Activated CD4-positive, alpha-beta T cell treated with anti-CD3 and anti-CD28 coated beads, Interleukin-2, amount 50 U/mL, for 48 hours (primary cell): ENCODE measurements around the gene ELAC1.
"Not testable (repeated sequence)": the region's sequence is repeated elsewhere in the genome, so short reads cannot be mapped to it uniquely, and the experiment has no call there.

Experiments used
- DNase-seq, 2 experiments: peaks; one replicate each; pipeline ENCODE4 v3.0.0-alpha.2; 2020

Gene ELAC1, protein sequence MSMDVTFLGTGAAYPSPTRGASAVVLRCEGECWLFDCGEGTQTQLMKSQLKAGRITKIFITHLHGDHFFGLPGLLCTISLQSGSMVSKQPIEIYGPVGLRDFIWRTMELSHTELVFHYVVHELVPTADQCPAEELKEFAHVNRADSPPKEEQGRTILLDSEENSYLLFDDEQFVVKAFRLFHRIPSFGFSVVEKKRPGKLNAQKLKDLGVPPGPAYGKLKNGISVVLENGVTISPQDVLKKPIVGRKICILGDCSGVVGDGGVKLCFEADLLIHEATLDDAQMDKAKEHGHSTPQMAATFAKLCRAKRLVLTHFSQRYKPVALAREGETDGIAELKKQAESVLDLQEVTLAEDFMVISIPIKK

DNA sequence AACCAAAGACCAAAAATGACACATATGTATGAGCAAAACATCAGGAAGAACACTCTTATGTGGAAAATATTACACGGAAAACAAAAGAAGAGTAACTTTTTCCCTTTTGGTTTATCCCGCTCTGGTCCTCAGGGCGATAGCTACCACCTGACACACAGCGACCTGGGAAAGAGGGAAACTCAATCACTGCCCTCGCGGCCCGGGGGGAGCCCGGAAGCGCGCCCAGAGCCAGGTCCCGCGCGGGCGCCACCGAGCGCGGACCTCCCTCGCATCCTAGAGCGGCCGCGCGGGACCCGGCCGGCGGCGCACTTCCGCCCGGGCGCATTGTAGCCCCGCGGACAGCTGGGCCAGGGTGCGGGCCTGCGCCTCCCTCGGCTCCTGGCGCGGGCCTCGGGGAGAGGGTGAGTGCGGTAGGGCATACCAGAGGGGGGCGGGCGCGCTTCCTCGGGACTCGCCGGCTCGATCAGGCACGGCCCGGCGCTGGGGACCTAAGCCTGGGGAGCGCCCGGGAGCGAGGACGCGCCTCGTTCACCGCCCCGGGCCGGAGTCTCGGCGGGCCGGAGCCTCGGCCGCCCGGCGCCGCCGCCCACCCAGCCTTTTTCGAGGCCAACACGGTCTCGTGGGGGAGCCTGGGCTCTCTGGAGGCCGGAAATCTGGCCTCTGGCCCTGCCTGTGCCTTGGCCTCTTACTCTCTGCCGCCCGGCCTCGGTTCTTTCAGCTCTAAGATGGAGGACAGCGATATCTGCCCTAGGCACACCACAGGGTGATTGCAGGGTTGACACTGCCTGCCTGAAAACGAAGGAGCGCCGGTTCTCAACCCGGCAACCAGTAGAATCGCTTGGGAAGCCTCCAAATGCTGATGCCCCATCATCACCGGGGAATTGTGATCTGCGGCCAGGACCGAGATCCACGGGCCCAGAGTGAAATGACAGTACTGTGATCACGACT lies at the start of gene ELAC1:
TSS of gene ELAC1 (plus strand) at position 327 of the 948 bp plus-strand sequence. CDS start 6,365 bp downstream, outside the sequence.
- peak; percentile 58 to 67 for DNase-seq

DNA sequence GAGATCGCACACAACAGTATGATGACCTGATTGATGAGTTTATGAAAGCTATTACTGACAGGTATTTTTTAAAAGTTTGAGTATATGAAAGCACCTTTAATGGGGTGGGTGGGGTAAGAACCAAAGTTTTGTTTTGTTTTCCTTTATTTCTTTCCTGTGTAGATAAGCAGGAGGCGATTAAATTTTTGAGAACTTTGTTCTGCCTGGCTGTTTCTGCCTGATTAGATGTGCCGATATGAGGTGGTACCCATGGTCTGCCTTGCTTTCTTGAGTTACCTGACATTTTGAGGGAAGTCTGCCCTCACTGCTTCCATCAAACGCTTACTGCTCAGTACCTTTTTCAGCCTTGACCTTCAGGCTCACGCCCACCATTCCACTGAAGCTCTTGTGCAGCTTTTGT lies 49.7 kb upstream of the ELAC1 start:
- no peak for DNase-seq

DNA sequence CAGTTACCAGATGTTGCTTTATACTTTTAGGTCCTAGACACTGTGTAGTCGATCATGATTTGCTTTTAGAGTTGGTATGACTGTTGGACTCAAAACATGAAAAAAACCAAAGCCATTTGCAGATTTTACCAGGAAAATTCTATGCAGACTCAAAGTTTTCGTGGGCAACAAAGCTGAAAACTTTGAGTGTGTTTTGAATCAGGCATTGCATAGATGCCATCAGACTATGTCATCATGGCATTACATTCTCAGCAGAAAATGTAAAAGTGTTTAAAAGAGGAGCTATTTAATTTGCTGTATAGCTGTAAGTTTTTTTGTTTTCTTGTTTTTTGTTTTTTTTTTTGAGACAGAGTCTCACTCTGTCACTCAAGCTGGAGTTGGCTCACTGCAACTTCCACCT lies 43.5 kb upstream of the ELAC1 start:
- no peak for DNase-seq

DNA sequence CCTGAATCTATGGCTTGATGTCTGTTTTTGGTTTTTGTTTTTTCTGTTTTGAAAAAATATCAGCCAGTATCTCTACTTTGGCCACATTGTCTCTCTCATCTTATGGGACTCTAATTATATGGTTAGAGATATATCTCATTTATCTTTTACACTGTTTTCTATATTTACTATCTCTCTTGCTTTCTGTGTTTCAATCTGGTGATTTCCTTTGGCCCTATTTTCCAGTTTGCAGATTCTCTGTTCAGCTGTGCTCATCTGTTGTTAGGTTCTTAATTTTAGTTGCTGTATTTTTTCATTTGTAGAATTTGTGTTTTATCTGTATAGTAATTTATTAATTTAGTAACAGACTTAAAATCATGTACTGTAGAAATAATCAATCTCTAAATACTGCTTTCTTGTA lies 41.3 kb upstream of the ELAC1 start:
- DNase-seq, result no peak

DNA sequence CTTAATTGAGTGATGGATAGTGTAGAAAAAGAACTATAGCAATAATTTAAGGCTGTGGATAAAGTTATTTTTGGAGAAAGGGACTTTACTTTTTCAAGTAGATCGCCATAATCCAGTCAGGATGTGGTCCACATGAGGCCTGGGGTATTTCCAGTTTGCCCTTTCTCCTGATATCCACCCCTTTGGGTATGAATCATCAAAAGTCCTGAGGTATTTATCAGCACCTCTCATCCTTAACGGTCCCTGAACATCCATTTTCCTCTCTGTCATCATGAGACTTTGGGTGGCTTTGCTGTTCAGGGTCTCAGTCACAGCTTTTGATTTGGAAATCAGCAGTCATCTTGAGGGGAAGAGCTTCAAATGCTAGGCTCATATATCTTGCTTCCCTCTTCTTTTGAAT lies 39.3 kb upstream of the ELAC1 start:
- no peak for DNase-seq

DNA sequence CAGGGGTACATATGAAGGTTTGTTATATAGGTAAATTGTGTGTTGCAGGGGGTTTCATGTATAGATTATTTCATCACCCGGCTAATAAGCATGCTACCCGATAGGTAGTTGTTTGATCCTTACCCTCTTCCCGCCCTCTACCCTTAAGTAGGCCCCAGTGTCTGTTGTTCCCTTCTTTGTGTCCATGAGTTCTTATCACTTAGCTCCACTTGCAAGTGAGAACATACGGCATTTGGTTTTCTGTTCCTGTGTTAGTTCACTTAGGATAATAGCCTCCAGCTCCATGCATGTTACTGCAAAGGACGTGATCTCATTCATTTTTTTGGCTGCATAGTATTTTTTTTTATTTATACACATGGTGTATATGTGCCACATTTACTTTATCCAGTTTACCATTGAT lies 34.2 kb upstream of the ELAC1 start:
- no peak for DNase-seq

DNA sequence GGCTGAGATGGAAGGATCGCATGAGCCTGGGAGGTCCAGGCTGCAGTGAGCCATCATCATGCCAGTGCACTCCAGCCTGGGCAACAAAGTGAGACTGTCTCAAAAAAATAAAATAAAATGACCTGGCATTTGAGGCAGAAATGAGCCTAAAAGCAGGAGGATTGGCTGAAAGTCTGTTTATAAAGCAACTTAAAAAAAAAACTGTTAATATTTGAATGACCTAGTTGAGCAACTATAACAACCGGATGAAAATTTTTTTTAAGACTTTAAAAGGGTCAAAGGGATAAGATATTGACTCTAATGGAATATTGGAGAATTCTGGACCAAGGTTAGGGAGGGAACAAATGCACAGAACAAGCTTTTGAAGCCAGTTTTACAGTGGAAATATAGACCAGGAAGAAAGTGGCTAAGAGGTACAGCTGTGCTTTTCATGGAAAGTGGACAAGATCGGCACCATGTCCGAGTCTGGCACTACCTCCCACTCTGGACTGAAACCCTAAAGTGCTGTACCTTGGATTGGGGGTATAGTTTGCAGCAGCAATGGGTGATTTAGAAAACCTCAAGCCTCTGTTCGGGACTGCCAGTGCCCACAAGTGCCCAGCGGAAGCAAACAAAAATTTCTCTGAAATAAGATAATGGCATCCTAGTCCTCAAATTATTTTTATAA lies 33.2 kb upstream of the ELAC1 start:
- DNase-seq, result no peak

DNA sequence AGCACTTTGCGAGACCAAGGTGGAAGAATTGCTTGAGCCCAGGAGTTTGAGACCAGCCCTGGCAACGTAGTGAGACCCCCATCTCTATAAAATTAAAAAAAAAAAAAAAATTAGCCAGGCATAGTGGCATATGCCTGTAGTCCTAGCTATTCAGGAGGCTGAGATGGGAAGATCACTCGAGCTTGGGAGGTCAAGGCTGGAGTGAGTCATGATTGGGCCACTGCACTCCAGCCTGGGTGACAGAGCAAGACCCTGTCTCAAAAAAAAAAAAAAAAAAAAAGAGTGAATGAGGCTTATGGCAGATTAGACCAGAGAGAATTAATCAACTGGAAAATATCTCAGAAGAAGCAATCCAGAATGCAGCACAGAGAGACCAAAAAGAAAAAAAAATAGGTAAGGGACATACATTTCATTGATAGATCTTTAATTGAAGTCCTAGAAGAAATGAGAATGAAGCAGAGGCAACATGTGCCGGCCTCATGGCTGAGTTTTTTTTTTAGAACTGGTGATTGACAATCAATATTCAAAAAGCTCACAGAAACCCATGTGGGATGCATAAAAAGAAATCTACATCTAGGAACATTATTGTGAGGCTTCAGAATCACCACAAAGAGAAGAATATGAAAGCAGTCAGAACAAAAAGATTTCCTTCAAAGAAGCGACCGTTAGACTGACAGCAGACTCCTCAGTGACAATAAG lies 32.2 kb upstream of the ELAC1 start:
- no peak for DNase-seq

DNA sequence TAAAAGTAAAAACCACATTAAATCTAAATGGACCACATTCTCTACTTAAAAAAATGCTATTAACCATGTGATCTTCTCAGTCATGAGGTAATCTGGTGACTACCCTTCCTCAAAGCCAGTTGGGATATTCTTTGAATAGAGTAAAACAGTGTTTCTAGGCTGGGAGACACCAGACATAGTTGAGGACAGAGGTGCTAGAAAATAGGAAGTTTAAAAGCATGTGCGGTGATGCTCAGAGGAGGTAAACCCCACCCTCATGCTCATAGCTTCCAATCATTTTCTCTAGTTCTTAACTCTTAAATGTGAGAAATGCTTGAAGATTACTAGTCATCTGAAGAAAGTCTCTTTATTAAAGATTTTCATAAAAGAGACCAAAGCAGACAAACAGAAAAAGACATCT lies 30.7 kb upstream of the ELAC1 start:
- no peak for DNase-seq

DNA sequence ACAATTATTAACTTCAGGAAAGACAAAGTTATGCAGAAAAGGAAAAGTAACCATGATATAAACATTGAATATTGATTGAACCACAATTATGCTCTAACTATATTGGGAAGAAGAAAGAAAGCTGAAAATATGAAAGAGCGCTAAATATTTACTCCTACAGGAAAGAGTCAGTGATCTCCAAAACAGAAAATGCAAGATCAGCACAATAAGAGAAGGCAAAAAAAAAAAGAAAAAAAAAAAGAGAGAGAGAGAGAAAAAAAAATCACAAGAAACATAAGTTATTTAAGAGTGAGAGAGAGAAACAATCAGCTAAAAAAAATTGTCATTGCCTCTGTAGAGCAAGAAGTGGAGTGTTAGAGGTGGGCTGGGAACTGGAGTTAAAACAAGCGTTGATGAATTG lies 28.9 kb upstream of the ELAC1 start:
- DNase-seq, result no peak

DNA sequence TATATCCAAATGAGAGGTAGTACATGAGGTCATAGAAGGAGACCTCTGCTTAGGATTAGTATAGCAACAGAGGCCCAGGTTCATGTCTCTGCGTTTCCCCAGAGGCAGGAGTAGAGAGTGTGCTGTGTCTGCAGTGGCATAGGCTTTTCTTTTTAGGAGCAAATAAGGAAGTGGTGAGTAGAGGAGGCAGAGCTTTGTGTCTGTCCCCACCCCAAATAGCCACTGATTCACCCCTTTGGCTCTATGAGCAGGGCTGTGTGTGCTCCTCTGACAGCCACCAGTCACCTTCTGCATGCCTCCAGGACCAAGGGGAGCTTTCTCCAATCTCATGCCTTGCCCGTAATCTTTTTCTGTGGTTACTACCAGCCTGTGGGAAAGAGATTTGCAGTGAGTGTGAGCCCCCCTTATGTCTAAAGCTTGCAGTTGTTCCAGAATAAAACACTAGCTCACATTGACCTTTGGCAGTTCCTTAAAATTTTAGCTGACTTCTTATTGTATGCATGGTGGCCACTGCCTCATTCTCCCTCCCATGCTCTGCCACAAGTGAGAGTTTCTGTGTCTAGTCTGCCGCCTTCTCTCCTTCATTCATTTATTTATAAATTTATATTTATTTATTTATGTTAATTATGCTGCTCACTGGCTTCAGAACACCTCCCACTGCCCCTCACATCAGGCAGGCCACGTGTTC lies 23.5 kb upstream of the ELAC1 start:
- DNase-seq, result no peak

DNA sequence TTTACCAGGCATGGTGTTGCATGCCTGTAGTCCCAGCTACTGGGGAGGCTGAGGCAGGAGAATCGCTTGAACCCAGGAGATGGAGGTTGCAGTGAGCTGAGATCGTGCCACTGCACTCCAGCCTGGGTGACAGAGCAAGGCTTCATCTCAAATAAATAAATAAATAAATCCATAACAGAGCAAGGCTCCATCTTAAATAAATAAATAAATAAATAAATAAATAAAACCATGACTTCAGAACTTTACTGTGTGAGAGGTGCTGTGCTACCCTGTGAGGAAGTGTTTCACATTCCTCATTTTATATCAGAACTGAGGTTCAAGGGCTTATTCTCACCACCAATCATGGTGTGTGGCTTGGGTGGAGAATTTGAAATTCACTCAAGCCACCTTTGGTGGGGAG lies 21.9 kb upstream of the ELAC1 start:
- not testable (repeated sequence) for DNase-seq

DNA sequence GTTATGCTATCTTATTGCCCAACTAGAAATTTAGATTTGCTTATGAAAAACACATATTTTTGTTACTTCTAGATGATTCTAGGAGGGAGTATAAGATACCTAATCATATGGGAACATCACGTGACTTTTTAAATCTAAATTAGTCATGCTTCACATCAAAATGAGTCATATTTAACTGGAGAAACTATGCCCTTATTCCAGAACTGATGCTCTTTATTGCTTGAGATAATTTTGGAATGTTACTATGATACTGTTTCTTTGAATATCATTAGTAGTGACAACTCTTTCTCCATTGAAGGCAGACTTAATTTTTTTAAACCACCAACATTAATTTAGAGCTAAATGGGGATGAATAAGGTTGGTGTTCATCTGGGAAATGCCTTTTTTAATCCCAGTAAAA lies 19.9 kb upstream of the ELAC1 start:
- no peak for DNase-seq

DNA sequence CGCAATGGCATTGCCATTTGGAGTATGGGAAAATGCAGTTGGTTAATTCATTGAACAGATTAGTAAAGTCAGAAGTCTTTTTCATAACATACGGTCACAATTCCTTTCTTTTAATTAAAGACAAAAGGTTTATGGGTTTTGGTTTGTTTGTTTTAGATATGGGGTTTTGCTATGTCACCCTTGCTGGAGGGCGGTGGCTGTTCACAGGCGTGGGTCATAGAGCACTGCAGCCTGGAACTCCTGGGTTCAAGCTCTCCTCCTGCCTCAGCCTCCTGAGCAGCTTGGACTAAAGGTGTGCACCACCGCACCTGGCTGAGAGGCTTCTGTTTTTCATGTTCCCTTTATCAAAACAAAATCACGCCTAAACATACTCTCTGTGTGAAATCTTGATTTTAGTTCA lies 18.7 kb upstream of the ELAC1 start:
- no peak for DNase-seq

DNA sequence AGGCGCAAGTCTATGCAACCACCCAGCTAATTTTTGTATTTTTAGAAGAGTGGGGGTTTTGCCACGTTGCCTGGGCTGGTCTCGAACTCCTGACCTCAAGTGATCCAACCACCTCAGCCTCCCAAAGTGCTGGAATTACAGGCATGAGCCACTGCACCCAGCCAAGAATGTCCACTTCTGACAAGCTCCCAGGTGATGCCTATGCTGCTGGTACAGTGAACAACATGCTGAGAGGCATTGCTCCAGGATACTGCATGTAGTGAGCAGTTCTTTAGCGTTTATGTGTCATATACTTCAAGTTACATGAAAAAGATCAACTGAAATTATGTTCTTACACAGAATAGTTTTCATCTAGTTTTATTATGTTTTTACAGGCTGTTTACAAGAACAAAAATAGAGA lies 17.2 kb upstream of the ELAC1 start:
- DNase-seq, result no peak

DNA sequence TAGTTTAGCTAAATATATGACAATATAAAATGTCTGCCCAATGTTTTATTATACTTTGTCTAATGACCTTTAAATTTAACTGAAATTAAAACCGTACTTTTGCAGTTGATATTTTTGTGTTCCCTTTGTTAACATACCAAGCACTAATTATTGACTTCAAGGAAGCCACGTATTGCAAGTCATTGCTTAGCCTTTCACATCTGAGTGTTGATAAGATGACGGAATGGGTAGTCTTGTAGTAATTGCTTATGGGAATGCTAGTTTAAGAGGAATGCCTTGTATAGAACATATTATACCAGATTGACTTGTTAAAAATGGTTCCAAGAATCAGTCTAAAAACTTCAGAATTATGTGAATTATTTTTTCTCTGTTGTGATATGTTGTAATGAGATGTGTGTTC lies 14.0 kb upstream of the ELAC1 start:
- no peak for DNase-seq

DNA sequence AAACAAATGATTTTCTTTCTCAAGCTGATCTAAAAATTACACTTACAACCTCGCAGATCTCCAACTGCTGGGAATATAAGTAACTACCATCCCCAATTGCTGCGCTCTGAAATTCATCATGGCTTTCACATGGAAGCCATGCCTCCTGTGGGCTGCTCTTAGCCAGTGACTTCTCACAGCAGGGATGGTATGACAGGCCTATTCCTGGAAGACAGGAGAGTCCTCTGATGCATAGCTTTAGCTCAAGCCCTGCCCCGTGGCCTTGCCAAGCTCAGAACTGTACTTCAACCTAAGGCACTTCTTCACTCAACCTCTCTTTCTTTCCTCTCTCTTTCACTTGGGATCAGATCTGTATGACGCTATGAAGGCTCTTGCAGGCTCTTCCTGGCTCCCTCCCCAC lies 12.6 kb upstream of the ELAC1 start:
- DNase-seq, result no peak

DNA sequence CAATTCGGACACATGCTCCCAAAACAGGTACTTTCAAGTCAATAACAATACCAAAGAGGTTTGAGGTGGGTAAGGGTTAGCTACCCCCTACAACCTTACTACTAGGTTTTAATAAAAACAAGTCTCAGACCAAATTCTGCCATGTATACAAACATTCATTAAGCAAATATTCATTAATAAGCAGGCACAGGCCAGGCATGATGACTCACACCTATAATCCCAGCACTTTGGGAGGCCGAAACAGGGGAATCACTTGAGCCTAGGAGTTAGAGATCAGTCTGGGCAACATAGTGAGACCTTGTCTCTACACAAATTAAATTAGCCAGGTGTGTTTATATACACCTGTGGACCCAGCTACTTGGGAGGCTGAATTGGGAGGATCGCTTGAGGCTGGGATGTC lies 11.7 kb upstream of the ELAC1 start:
- no peak for DNase-seq

DNA sequence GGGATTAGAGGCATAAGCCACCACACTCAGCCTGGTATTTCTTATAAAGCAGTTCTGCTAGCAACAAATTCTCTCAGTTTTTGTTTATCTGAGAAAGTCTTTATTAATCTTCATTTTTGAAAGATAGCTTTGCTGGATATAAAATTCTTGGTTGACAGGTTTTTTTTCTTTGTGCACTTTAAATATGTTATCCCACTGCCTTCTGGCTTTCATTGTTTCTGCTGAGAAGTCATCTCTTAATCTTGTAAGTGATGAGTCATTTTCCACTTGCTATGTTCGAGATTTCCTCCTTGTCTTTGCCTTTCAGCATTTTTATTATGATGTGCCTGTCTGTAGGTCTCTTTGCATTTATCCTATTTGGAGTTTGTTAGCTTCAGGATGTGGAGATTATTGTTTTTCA lies 5.9 kb upstream of the ELAC1 start:
- DNase-seq, result no peak

DNA sequence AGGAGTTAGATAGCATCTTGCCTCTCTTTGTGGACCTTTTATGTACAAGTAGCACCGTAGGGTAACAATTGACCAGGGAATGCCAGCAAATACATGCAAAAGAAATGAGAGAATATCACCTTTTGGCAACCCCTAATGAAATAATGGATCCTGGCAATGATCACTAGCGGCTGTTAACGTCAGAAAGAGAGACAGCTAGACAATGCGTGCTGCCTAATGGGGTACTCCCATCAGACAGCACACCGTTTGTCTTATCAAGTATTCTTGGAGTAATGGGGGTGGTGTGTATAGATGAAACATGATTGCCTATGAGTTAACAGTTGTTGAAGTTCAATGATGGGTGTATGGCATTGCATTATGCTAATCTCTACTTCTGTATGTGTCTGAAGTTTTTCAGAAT lies 1.6 kb downstream of the ELAC1 start:
- DNase-seq, result no peak

DNA sequence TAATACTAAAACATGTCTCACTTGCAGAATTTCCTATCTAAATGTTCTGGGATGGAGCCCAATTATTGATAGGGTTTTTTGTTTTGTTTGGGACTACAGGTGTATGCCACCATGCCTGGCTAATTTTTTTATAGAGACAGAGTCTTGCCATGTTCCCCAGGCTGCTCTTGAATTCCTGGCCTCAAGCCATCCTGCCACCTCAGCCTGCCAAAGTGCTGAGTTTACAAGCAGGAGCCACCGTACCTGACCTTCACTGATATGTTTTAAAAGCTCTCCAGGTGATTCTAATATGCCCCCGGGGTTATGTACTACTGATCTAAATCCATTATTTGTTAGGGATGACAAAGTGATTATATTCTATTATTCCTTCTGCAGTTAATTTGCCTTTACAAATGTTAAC lies 2.2 kb downstream of the ELAC1 start:
- no peak for DNase-seq

DNA sequence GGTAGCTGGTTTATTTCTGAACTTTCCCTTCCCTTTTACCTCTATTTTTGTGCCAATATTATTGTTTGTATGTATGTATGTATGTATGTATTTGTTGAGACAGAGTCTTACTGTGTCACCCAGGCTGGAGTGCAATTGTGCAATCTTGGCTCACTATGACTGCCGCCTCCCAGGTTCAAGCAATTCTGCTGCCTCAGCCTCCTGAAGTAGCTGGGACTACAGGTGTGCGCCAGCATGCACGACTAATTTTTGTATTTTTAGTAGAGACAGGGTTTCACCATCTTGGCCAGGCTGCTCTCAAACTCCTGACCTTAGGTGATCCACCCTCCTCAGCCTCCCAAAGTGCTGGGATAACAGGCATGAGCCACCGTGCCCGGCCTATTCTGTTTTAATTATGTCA lies 4.6 kb downstream of the ELAC1 start:
- not testable (repeated sequence) for DNase-seq
